ENCODE results near the gene ITGA7.

The ITGA7 gene

DNA sequence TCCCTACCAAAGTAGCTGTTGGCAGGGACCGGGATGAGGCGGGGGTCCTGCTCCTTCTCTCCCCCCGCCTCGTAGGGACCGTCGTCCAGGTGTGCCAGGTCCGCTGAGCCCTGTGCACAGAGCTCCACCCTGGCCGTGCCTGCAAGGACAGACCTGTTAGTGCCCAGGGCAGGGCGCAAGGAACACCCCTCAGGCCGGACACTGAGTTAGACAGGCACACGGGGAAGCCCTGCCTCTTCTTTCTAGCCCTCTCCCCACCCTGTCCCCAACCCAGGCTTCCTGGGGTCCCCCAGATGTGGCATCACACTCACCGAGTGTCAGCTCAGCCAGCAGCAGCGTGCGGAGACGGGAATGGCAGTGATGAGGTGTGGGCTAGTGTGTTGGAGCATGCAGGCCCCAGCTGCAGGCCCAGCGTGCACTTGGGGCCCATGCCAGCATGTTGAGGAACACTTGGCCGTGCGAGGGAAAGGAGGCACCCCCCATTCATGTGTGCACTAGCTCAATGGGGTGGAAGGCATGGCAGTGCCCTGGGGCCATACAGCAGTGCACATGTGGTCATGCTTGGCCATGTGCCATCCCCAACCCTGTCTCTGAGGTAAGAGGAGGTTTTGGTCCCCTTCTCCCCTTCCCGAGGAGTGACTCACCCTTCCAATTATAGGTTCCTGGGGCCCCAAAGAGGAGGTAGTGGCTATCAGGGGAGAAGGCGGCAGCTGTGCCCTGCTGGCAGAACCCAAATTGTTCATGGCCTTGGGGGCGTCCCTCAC lies 7.3 kb downstream of the ITGA7 start:
- DNase-seq (ENCODE audit: low read depth in 2 of 2), result no peak

- DNase-seq (ENCODE audit: low read depth in 2 of 2), result no peak
These were observed 8.1 kb downstream of the ITGA7 start for GRCh38 chr12:55699471-55700055.

- DNase-seq (ENCODE audit: low read depth in 2 of 2), result no peak
These were observed 8.7 kb downstream of the ITGA7 start for GRCh38 chr12:55698965-55699364.

- no peak for DNase-seq (ENCODE audit: low read depth in 2 of 2)
These were observed 9.3 kb downstream of the ITGA7 start for GRCh38 chr12:55698241-55698955.

DNA sequence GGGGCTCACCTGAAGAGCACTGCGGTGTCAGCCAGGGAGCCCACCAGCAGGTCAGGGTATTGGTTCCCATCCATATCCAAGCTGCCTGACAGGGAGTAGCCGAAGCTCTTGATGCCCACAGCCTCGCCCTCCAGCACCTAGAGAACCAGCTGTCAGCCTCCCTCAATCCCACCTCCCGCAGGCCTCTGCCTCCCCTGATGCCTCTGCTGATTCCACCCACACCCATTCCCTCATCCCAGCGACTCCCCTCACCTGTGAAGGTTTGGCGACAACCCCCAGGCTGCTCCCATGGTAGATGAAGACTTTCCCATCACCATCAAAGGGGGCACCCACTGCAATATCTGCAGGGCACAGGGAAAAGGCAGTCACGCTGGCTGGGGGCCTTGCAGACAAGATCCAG lies 10.0 kb downstream of the ITGA7 start:
- DNase-seq (ENCODE audit: low read depth in 2 of 2), result no peak

DNA sequence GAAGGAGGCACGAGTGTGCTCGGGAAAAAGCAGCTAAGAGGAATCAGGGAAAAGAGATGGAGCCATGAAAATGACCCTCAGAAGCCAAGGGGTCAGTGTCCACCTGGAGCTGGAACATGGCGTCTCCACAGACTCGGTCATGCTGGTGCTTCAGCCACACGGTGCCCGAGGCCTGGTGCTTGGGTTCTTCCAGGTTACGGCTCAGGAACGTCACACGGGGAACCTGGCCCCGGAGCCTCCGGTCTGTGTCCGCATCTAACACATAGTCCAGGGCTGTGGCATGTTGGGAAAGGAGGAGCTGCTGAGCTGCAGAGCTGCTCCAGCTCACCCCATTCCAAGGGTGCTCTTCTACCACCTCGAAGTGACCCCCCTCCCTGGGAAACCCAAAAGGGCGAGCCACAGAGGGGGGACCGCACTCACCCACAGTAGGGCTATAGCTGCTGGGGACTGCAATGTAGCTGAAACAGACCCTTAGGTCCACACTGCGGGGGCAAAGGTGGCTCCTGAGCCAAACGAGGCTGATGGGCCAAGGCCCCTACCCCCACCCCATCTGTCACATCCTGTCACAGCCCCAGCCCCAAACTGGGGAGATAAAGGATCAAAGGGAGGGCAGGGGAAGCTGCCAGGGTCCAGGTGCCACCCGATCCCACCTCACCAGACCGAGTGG lies 10.8 kb downstream of the ITGA7 start:
- DNase-seq (ENCODE audit: low read depth in 2 of 2), result no peak

GRCh38 chr12:55696141-55696540 lies 11.6 kb downstream of the ITGA7 start:
- no peak for DNase-seq (ENCODE audit: low read depth in 2 of 2)

DNA sequence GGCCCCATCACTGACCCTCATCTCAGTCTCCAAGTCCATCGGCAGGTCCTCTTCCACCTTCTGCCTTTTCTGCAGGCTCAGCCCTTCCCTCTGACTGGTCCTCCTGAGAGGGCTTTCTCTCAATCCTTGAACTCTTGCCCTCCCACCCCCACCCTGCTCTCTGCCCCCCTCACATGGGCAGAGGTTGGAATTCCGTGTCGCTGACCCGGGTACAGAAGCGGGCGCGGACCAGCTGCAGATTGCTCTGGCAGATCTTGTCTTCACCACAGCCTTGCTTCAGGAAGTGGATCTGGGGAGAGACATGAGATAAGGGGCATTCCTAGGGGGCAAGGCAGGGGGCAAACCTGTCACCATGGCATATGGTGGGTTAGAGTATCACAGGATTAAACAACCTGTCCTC lies 12.4 kb downstream of the ITGA7 start:
- DNase-seq (ENCODE audit: low read depth in 2 of 2), result no peak

GRCh38 chr12:55694651-55695050 lies 13.1 kb downstream of the ITGA7 start:
- no peak for DNase-seq (ENCODE audit: low read depth in 2 of 2)

- DNase-seq (ENCODE audit: low read depth in 2 of 2), result no peak
These were observed 13.6 kb downstream of the ITGA7 start for GRCh38 chr12:55694188-55694515.

DNA sequence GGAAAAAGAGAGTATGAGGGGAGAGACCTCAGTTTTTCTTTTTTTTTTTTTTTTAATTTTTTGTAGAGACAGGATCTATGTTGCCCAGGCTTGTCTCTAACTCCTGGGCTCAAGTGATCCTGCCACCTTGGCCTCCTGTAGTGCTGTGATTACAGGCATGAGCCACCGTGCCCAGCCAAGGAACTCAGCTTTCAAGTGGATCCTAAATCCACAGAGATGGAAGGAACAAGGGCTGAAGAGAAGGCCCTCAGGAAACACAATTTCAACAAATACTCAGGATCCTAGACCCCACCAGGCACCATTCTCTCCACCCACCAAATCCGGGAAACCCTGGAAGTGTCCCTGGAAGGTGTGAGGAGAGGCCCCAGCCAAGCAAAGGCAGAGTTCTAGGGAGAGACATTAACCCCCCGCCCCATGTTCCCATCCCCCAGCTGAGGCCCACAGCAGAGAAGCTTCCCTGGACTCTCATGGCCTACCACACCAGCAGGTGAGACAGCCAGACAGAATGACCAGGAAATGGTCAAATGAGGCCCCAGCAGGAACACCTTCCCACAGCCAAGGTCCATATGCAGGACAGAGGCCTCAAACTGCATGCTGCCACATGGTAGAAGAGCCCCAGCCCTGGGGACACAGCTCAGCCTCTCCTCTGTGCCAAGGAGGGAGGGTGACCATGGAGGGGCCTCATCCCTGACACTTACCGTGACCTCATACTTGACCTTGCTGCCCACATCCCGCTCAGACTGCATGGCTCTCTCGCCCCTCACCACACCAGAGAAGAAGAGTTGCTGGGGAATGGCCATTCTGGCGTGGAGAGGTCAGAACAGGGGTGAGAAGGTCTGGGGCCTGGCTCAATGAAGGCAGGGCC lies 14.1 kb downstream of the ITGA7 start:
- no peak for DNase-seq (ENCODE audit: low read depth in 2 of 2)

DNA sequence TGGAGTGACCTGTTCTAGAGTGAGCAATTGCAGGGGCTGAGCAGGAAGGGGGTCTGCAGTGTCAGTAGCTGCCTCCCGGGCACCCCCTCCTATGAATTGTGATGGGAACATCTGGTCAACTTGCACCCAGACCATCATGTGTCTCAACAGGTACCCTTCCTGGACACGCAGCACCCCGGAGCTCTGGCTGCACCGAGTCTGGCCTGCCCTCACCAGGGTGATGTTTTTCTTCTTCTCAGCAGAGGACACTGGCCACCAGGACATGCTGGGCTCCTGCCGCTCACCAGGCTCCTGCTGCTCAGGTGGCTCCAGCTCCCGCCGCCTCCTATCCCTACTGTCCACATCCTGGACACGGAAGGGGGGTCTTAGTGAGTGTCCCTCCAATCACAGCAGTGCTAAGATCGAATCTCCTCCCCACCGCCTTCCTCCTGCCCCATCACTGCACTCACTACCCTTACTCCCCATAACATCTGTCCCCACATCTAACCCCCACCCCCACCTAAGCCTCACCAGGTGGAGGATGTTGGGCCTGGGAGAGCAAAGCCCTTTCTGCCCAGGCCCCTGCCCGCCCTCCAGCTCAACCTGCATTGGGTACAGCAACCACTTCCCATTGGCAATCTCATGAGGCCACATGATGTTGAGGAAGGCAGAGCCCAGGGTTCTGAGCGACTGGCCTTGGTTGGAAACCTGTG lies 14.9 kb downstream of the ITGA7 start:
- DNase-seq (ENCODE audit: low read depth in 2 of 2), result no peak

- no peak for DNase-seq (ENCODE audit: low read depth in 2 of 2)
These were observed 18.7 kb downstream of the ITGA7 start for GRCh38 chr12:55688716-55689655.

GRCh38 chr12:55687746-55688145 lies 20.0 kb downstream of the ITGA7 start:
- DNase-seq (ENCODE audit: low read depth in 2 of 2), result no peak

DNA sequence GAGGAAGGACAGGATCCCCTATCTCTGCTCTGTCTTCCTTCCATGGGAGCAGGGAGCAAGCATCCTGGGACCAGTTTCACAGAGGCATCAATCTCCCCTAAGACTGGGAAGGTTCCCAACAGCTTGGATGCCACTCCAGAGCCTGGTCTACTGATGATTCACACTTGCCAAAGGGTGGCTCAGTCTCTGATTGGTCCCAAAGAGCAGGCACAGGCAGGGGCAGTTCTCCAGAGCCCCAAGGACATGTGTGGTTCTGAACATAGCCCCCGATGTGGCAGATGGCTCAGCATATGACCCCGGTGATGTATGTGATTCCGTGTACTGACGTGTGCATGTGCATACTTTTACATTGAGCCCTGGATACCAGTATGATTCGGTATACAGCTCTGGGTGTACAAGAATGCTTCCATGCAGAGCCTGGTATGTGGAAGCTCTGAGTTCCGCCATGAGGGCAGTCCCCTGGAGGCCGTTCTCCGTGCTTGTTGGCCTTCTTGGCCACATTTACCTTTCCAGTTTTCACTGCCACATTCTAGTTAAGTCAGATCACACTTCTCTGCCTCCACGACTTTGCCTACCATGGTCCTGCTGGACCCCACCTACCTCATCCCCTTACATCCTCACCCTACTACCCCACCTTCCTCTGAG lies 21.2 kb downstream of the ITGA7 start:
- no peak for DNase-seq (ENCODE audit: low read depth in 2 of 2)

DNA sequence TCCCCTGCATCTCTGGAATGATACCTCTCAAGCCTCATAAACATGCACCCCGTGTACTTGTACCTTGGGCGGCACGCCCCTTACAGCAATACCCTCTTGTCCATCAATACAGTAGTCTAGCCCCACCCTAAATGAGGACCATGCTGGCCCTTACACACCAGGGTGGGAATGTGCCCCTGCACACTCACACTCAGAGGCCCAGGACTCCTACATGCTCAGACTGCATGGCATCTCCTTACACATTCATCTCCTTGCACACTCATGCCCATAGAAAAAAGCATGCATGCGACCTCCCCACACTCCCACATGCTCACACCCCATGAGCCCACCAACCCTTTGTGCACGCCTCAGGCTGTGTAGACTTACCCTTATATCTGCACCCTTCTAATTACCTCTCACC lies 22.0 kb downstream of the ITGA7 start:
- DNase-seq (ENCODE audit: low read depth in 2 of 2), result no peak

- DNase-seq (ENCODE audit: low read depth in 2 of 2), result no peak
These were observed 22.8 kb downstream of the ITGA7 start for GRCh38 chr12:55684761-55685370.

DNA sequence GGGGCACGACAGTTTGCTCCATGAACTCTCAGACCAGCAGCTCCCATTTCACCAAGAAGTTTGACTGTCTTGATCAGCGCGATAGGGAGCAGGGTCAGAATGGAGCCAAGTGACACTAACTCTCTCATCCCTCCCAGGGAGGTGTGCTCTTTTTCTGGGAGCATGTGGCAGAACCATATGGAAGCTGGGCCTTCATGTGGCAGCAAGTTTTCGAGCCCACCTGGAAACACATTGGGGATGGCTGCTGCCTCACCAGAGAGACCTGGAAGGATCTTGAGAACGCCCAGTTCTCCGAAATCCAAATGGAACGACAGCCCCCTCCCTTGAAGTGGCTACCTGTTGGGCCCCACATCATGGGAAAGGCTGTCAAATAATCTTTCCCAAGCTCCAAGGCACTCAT lies 24.0 kb downstream of the ITGA7 start:
- no peak for DNase-seq (ENCODE audit: low read depth in 2 of 2)
